Stimulated activated CD8-positive, alpha-beta memory T cell treated with anti-CD3 and anti-CD28 coated beads, Interleukin-12 subunit alpha, Interleukin-12 subunit beta, amount 100 ng/mL, for 4 hours (primary cell): Measurements from ENCODE around the gene MAML2.
"Not testable (repeated sequence)": the region's sequence is repeated elsewhere in the genome, so short reads cannot be mapped to it uniquely, and the experiment has no call there.

Experiments used
- DNase-seq: peaks from one replicate; pipeline ENCODE4 v3.0.0-alpha.2; 2020; ENCODE audit warnings: low read depth

Gene MAML2

GRCh38 chr11:96292291-96293010 lies 50.5 kb downstream of the MAML2 start:
- no peak for DNase-seq

DNA sequence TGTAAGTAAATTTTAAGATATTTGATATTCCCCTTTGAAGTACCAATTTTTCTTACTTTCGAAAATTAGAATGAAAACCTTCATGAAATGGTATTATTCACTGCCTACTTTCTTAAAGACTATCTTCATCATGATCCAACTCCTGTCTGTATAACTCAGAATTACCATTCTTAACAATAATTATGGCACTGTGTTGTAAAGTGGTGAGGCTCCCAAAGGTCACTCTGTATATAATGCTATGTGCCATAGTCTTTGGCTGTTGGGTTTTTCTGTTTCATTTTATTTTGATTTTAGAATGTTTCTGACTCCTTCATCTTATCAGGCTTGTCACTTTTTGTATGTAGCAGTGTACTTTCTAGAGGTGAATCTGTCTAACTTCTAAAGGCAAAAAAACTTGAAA lies 52.4 kb downstream of the MAML2 start:
- no peak for DNase-seq

GRCh38 chr11:96290031-96290430 lies 53.0 kb downstream of the MAML2 start:
- DNase-seq = no peak

- DNase-seq = no peak
Measured at GRCh38 chr11:96288915-96289314, 54.1 kb downstream of the MAML2 start.

DNA sequence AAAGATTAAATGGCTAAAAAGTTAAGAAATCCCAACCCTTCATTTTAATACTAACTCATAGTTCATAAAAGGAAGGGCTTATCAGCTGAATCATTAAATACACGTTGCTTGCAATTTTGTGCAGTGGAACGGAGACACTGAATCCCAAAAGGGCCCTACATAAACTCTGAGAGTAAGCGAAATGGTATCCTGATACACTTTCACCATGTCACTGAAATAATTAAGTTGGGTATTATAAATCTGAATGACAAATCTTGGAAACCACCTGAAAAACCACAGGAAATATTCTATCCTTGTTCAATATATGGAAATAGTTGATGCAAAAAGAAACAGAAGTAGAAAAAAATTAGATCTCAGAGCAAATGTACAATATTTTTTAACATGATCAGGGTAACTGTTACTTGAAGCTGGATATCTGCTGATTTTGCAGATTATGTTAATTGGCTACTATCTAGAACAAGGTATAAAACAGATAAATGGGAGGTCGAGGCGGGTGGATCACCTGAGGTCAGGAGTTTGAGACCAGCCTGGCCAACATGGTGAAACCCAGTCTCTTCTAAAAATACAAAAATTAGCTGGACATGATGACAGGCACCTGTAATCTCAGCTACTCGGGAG lies 55.1 kb downstream of the MAML2 start:
- DNase-seq = no peak

- DNase-seq = not testable (repeated sequence)
Measured at GRCh38 chr11:96285985-96286384, 57.0 kb downstream of the MAML2 start.

GRCh38 chr11:96284917-96285316 lies 58.1 kb downstream of the MAML2 start:
- no peak for DNase-seq

GRCh38 chr11:96284401-96284800 lies 58.6 kb downstream of the MAML2 start:
- no peak for DNase-seq

DNA sequence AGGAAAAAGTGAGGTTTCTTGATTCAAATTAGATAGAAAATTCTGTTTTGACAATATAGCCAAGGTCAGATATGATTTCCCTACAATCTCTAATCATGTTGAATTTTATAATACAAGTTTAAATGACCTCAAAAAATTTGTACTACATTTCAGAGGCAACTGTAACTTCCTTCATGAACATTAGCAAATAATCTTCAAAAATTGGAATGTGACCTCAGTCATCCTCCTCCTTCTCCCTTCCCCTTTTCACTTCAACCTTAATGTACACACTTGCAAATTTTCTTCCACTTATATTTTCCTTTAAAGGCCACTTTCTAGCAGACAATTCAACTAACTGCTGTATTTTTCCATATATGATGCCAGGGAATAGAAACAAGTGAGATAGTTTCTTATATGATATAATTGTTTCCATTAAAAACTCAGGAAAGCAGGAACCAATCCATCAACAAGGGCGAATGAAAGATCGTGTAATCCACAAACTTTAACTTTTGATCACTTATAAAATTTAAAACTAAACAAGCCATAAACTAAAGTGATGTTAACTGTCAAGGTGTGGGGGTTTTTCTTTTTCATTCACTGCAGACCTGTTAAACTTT lies 60.3 kb downstream of the MAML2 start:
- no peak for DNase-seq

DNA sequence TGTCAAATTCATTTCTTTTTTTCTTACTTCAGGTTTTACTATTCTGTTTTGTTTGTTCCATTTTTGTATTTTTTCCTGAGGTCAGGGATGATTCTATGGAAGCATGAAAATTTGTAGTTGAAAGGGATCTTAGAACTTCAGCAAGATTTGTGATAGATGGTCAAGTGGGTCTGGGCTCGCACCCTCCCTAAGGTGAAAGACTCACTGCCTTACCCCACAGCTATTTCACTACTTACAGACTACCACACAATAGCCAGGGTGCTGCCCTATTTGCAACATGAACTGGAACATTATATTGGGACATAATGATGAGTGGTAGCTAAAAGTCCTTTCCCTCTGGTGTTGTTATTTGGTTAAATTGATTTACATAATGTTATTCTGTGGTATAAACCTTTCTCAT lies 62.6 kb downstream of the MAML2 start:
- DNase-seq = no peak

GRCh38 chr11:96279896-96280290 lies 63.1 kb downstream of the MAML2 start:
- no peak for DNase-seq

DNA sequence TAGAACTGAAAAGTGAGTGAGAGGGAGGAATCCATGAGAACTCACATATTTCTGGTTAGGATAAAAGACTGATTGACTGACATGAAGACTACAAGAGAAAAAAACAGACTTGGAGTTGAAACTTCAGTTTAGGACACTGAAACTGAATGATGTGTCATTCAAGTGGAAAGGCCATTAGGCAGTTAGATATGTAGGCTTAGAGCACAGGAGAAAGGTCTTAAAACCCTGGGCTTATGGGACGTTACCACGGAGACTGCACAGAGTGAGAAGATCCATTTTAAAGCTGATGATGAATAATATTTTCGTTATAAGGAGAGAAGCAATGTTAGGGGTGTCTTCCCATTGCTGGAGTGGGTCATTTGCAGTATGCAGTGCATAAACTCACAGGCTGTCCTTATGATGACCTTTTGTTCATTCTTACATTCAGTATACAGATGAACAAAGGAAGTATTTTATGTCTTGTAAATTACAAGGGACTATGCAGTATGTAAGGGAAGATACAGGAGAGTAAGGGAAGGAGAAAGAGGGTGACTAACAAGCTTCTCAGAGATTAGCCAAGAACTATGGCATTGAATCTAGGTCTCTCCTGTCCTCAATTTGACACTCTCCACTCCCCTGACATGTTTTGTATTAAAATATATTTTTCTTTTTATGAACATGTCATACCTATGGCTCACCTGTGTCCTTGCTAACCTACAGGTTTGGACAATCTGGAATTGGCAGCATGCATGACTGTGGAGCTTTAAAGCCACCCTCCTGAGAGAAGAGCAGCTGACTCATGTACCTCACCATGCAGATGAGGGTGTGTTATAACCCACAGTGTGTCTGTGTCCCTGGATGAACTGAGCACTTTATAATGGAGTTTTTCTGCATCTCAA lies 63.7 kb downstream of the MAML2 start:
- DNase-seq = no peak

- DNase-seq = no peak
Measured at GRCh38 chr11:96278039-96278897, 64.7 kb downstream of the MAML2 start.

DNA sequence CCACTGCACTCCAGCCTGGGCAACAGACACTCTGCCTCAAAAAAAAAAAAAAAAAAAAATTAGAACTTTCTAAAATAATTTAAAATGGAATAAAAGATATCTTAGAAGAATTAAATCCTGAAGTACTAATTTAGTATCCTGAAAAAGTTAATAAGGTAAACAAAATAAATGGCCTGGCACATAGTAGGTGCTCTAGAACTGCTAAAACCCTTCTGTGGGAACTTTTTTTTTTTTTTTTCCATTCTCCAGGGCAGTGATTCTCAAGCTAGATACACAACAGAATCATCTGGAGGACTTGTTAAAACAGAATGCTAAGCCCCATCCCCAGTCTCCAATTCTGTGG lies 65.3 kb downstream of the MAML2 start:
- no peak for DNase-seq

GRCh38 chr11:96276836-96277235 lies 66.2 kb downstream of the MAML2 start:
- no peak for DNase-seq

GRCh38 chr11:96275801-96276594 lies 67.0 kb downstream of the MAML2 start:
- no peak for DNase-seq

DNA sequence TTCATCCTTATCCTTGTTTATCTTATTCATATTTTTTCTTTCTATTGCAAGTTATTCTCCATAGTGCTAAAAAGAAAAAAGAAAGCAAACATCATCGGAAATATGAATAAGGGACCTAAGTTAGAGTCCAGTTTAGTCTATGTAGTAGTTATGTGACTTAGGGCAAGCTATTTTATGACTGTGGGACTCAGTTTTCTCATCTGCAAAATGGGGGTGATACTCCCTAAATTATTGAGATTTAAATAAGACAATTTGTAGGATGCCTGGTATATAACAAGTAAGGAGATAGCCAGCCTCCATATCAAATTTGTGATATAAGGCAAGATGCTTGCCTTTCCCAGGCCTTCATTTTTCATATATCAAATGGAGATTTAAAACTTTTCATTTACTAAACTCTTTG lies 69.5 kb downstream of the MAML2 start:
- no peak for DNase-seq

DNA sequence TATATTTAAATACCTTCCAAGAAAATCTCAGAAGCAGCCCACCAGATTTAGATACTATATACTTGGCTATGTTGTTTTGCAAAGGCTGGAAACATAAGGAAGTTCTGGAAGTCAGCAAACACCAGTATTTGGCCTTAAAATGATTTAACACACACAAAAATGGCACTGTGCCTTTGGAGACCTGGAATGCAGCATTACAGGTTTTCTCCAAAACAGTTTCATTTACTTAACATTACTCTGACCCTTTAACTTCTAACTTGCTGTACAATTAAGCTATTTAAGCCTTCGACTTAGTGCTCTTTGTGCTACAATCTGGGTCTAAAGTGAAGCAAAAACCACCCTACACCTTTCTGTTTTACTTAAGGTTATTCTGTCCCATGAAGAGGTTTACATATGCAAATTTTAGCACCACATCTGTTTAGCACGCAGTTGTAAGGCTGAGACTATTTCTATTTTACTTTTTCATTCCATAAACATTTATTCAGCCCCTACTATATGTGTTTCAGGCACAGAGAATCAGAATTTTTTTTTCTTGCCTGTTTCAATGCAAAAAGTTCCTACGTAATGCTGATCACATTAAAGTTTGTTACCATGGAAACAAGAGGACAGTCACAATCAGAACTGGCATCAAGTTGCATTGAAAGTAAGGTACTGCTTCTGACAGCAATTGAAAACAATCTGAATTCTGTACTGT lies 70.3 kb downstream of the MAML2 start:
- DNase-seq = no peak

DNA sequence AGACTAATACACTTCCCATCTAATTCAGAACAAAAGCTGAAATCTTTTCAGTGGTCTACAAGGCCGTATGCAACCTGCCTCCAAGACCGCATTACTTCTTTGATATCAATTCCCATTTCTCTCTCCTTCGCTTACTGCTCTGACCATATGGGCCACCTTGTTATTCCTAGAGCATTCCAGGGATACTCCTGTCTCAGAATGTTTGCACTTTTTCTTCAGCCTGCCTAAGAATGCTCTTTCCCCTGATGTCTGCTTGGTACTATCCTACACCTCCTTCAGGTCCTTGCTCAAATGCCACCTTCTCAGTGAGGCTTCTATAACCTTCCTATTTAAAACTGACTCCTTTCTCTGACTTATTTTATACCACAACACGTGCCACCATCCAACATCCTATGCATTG lies 71.2 kb downstream of the MAML2 start:
- no peak for DNase-seq

DNA sequence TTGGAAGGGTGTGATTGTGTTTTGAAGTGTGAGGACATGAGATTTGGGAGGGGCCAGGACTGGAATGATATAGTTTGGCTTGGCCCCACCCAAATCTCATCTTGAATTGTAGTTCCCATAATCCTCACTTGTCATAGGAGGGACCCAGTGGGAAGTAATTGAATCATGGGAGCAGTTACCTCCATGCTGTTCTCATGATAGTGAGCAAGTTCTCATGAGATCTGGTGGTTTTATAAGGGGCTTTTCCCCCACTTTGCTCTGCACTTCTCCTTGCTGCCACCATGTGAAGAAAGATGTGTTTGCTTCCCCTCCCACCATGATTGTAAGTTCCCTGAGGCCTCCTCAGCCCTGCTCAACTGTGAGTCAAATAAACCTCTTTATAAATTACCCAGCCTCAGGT lies 71.6 kb downstream of the MAML2 start:
- DNase-seq = not testable (repeated sequence)
